ENCODE measurements around the gene SEC22C.

Gene SEC22C

DNA sequence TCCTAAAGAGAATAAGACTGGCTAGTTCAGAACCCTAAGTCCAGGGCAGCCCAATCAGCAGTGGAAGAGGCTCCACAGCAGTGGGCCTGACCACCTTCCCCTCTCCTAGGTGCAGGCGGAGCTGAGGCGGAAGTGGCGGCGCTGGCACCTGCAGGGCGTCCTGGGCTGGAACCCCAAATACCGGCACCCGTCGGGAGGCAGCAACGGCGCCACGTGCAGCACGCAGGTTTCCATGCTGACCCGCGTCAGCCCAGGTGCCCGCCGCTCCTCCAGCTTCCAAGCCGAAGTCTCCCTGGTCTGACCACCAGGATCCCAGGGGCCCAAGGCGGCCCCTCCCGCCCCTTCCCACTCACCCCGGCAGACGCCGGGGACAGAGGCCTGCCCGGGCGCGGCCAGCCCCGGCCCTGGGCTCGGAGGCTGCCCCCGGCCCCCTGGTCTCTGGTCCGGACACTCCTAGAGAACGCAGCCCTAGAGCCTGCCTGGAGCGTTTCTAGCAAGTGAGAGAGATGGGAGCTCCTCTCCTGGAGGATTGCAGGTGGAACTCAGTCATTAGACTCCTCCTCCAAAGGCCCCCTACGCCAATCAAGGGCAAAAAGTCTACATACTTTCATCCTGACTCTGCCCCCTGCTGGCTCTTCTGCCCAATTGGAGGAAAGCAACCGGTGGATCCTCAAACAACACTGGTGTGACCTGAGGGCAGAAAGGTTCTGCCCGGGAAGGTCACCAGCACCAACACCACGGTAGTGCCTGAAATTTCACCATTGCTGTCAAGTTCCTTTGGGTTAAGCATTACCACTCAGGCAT lies 45.6 kb downstream of the SEC22C start:
- TF ChIP-seq MYC (IDR thresholded peaks at IDR 0.05; ENCODE audit: low read depth, low read length) = no peak
- TF ChIP-seq POLR2A (IDR thresholded peaks at IDR 0.05; ENCODE audit: extremely low read depth, insufficient read length) = no peak
- TF ChIP-seq, protein P1, sequence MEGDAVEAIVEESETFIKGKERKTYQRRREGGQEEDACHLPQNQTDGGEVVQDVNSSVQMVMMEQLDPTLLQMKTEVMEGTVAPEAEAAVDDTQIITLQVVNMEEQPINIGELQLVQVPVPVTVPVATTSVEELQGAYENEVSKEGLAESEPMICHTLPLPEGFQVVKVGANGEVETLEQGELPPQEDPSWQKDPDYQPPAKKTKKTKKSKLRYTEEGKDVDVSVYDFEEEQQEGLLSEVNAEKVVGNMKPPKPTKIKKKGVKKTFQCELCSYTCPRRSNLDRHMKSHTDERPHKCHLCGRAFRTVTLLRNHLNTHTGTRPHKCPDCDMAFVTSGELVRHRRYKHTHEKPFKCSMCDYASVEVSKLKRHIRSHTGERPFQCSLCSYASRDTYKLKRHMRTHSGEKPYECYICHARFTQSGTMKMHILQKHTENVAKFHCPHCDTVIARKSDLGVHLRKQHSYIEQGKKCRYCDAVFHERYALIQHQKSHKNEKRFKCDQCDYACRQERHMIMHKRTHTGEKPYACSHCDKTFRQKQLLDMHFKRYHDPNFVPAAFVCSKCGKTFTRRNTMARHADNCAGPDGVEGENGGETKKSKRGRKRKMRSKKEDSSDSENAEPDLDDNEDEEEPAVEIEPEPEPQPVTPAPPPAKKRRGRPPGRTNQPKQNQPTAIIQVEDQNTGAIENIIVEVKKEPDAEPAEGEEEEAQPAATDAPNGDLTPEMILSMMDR (IDR thresholded peaks at IDR 0.05; ENCODE audit: low read depth, low read length) = peak; percentile 55
- TF ChIP-seq, protein P2, sequence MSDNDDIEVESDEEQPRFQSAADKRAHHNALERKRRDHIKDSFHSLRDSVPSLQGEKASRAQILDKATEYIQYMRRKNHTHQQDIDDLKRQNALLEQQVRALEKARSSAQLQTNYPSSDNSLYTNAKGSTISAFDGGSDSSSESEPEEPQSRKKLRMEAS (IDR thresholded peaks at IDR 0.05; ENCODE audit: low read depth, low read length) = no peak
- DNase-seq (ENCODE audit: low read depth) = peak; percentile 59
- H3K4me3 ChIP-seq (ENCODE audit: low read depth, low read length) = no peak overlapping the region

- TF ChIP-seq, protein P2 (IDR thresholded peaks at IDR 0.05; ENCODE audit: low read depth, low read length) = no peak
- no peak for TF ChIP-seq MYC (IDR thresholded peaks at IDR 0.05; ENCODE audit: low read depth, low read length)
- TF ChIP-seq, protein P1 (IDR thresholded peaks at IDR 0.05; ENCODE audit: low read depth, low read length) = no peak
- TF ChIP-seq POLR2A (IDR thresholded peaks at IDR 0.05; ENCODE audit: extremely low read depth, insufficient read length) = no peak
- no peak overlapping the region for H3K4me3 ChIP-seq (ENCODE audit: low read depth, low read length)
- no peak for DNase-seq (ENCODE audit: low read depth)
Observed at GRCh38 chr3:42533161-42533897, 48.4 kb downstream of the SEC22C start.

DNA sequence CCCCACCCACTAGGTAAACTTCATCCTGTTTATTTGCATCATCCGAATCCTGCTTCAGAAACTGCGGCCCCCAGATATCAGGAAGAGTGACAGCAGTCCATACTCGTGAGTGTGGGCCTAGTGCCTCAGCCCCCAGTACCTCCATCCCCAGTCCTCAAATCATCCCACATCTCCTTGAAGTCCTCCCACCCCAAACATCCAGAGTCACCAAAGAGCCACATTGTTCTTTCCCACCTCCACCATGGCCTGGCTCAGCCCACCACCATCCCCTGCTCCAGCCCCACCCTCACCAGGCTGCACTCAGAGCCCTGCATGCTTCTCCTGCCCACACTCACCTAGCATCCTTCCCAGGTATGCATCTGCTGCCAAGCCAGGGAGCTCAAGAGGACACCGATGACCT lies 49.5 kb downstream of the SEC22C start:
- DNase-seq (ENCODE audit: low read depth) = no peak
- TF ChIP-seq, protein P1 (IDR thresholded peaks at IDR 0.05; ENCODE audit: low read depth, low read length) = no peak
- TF ChIP-seq, protein P2 (IDR thresholded peaks at IDR 0.05; ENCODE audit: low read depth, low read length) = no peak
- no peak for TF ChIP-seq MYC (IDR thresholded peaks at IDR 0.05; ENCODE audit: low read depth, low read length)
- TF ChIP-seq POLR2A (IDR thresholded peaks at IDR 0.05; ENCODE audit: extremely low read depth, insufficient read length) = no peak
- no peak overlapping the region for H3K4me3 ChIP-seq (ENCODE audit: low read depth, low read length)

- H3K4me3 ChIP-seq (ENCODE audit: low read depth, low read length) = no peak overlapping the region
- no peak for DNase-seq (ENCODE audit: low read depth)
- TF ChIP-seq, protein P2 (IDR thresholded peaks at IDR 0.05; ENCODE audit: low read depth, low read length) = no peak
Observed at GRCh38 chr3:42531470-42531869, 50.3 kb downstream of the SEC22C start.

- no peak overlapping the region for H3K4me3 ChIP-seq (ENCODE audit: low read depth, low read length)
- TF ChIP-seq MYC (IDR thresholded peaks at IDR 0.05; ENCODE audit: low read depth, low read length) (no peak), POLR2A (IDR thresholded peaks at IDR 0.05; ENCODE audit: extremely low read depth, insufficient read length) (no peak)
- TF ChIP-seq, protein P2 (IDR thresholded peaks at IDR 0.05; ENCODE audit: low read depth, low read length) = no peak
- TF ChIP-seq, protein P1 (IDR thresholded peaks at IDR 0.05; ENCODE audit: low read depth, low read length) = no peak
- DNase-seq (ENCODE audit: low read depth) = no peak
Observed at GRCh38 chr3:42530073-42530472, 51.7 kb downstream of the SEC22C start.

DNA sequence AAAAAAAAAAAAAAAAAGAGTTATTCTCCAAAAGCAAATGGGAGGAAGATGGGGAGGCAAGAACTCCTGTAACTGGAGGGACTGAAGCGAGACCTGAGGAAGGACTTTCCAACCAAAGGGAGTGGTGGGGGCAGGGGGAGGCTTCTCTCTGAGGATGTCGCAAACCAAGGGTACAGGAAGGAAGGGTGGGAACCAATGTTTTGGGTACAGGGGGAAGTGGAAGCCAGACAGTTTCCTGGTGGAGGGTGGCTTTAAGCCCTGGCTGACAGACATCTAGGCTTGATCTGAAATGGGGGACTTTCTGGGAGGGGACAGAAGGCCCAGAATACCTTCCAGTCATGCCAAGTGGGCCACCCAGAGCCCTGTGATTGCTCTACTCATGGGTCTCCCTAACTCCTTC lies 52.3 kb downstream of the SEC22C start:
- TF ChIP-seq MYC (IDR thresholded peaks at IDR 0.05; ENCODE audit: low read depth, low read length) (no peak), POLR2A (IDR thresholded peaks at IDR 0.05; ENCODE audit: extremely low read depth, insufficient read length) (no peak)
- TF ChIP-seq, protein P1 (IDR thresholded peaks at IDR 0.05; ENCODE audit: low read depth, low read length) = no peak
- TF ChIP-seq, protein P2 (IDR thresholded peaks at IDR 0.05; ENCODE audit: low read depth, low read length) = no peak
- no peak overlapping the region for H3K4me3 ChIP-seq (ENCODE audit: low read depth, low read length)
- peak; percentile 44 for DNase-seq (ENCODE audit: low read depth)
